NOMO-1 treated with dmso at 0.1 percent for 144 hours (cell line): Measurements from ENCODE around the gene C10orf95.

Experiments used
- DNase-seq: peaks from one replicate; lab custom pipeline; 2025; ENCODE audit not compliant: unreplicated experiment; lab: John Stamatoyannopoulos, UW

The C10orf95 gene

GRCh38 chr10:102435529-102436233 lies 15.7 kb downstream of the C10orf95 start:
- DNase-seq = no peak

GRCh38 chr10:102435133-102435497 lies 16.2 kb downstream of the C10orf95 start:
- DNase-seq = no peak

- no peak for DNase-seq
Observed at GRCh38 chr10:102434394-102435132, 16.8 kb downstream of the C10orf95 start.

- no peak for DNase-seq
Observed at GRCh38 chr10:102433619-102434046, 17.7 kb downstream of the C10orf95 start.

- DNase-seq = peak; percentile 96
Observed at GRCh38 chr10:102432162-102432950, 19.0 kb downstream of the C10orf95 start, which contains the start of gene CUEDC2. Gene CUEDC2 (minus strand): TSS chr10:102432574. CDS start chr10:102425188, 7,386 bp downstream.

- DNase-seq = no peak
Observed at GRCh38 chr10:102431452-102432124, 19.8 kb downstream of the C10orf95 start.

- DNase-seq = no peak
Observed at GRCh38 chr10:102429468-102429867, 21.9 kb downstream of the C10orf95 start.

GRCh38 chr10:102426803-102427287 lies 24.5 kb downstream of the C10orf95 start:
- DNase-seq = no peak

- no peak for DNase-seq
Observed at GRCh38 chr10:102425444-102425843, 25.9 kb downstream of the C10orf95 start.

- DNase-seq = no peak
Observed at GRCh38 chr10:102424916-102425315, 26.4 kb downstream of the C10orf95 start.

- no peak for DNase-seq
Observed at GRCh38 chr10:102424145-102424544, 27.2 kb downstream of the C10orf95 start.

GRCh38 chr10:102423372-102423968 lies 27.9 kb downstream of the C10orf95 start:
- DNase-seq = no peak

- DNase-seq = peak; percentile 49
Observed at GRCh38 chr10:102422545-102423129, 28.7 kb downstream of the C10orf95 start.

GRCh38 chr10:102421757-102422512 lies 29.4 kb downstream of the C10orf95 start:
- no peak for DNase-seq

GRCh38 chr10:102421507-102421756 lies 29.9 kb downstream of the C10orf95 start:
- no peak for DNase-seq

GRCh38 chr10:102420714-102421506 lies 30.4 kb downstream of the C10orf95 start, which contains the start of gene FBXL15:
Gene FBXL15 (plus strand): TSS chr10:102420836. CDS start chr10:102421130, 294 bp downstream.
- peak; percentile 94 for DNase-seq

GRCh38 chr10:102420181-102420713 lies 31.1 kb downstream of the C10orf95 start:
- no peak for DNase-seq
